HEK293T (cell line): Measurements from ENCODE around the gene TBCC.

ENCODE experiments used
- ARNT ChIP-seq: fragments of 450-650 bp; IDR thresholded peaks from 2 replicates; pipeline ENCODE4 v1.6.1; 2017; ENCODE audit warnings: mild to moderate bottlenecking
- BHLHE40 ChIP-seq: fragments of 450-650 bp; IDR thresholded peaks from 2 replicates; pipeline ENCODE4 v1.6.1; 2016; ENCODE audit warnings: mild to moderate bottlenecking, moderate library complexity, borderline replicate concordance
- CTBP1 ChIP-seq: fragments of 450-650 bp; IDR thresholded peaks from 2 replicates; pipeline ENCODE4 v1.6.1; 2016; ENCODE audit warnings: borderline replicate concordance
- FOXK2 ChIP-seq: fragments of 450-650 bp; IDR thresholded peaks from 2 replicates; pipeline ENCODE4 v1.6.1; 2016; ENCODE audit warnings: mild to moderate bottlenecking
- FOXM1 ChIP-seq: fragments of 450-650 bp; IDR thresholded peaks from 2 replicates; pipeline ENCODE4 v1.6.1; 2017; ENCODE audit warnings: mild to moderate bottlenecking, borderline replicate concordance
- NFRKB ChIP-seq: fragments of 450-650 bp; IDR thresholded peaks from 2 replicates; pipeline ENCODE4 v1.6.1; 2016; ENCODE audit warnings: mild to moderate bottlenecking, moderate library complexity
- PKNOX1 ChIP-seq: fragments of 450-650 bp; IDR thresholded peaks from 2 replicates; pipeline ENCODE4 v1.6.1; 2016
- SP1 ChIP-seq: fragments of 450-650 bp; IDR thresholded peaks from 2 replicates; pipeline ENCODE4 v1.6.1; 2017
- SUZ12 ChIP-seq: fragments of 450-650 bp; IDR thresholded peaks from 2 replicates; pipeline ENCODE4 v1.6.1; 2016; ENCODE audit warnings: mild to moderate bottlenecking
- TARDBP ChIP-seq: fragments of 450-650 bp; IDR thresholded peaks from 2 replicates; pipeline ENCODE4 v1.6.1; 2016
- ZNF384 ChIP-seq: fragments of 450-650 bp; IDR thresholded peaks from 2 replicates; pipeline ENCODE4 v1.6.1; 2016

DNA sequence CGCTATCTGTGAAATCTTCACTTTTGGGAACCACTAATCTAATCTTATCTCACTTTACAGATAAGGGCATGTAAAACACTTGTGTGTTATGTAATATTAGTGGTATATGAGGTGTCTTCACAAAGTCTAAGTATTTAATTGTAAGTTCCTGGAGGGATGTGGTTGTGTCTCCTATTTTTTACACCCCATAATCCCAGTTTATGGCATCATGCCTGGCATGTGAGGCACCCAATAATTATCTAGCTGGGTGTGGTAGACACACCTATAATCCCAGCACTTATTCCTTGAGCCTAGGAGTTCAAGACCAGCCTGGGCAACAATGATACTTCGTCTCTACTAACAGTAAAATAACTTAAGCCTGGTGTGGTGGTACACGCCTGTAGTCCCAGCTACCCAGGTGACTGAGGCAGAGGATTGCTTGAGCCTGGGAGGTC lies 16.5 kb upstream of the TBCC start:
- TF ChIP-seq FOXK2: no peak
- no peak for TF ChIP-seq BHLHE40
- no peak for TF ChIP-seq SP1
- TF ChIP-seq FOXM1: no peak
- no peak for TF ChIP-seq PKNOX1
- no peak for TF ChIP-seq CTBP1
- TF ChIP-seq NFRKB: no peak
- no peak for TF ChIP-seq TARDBP
- TF ChIP-seq ARNT: no peak
- TF ChIP-seq SUZ12: no peak
- no peak for TF ChIP-seq ZNF384
